Endodermal cell (in vitro differentiated cells): ENCODE data around the gene C1QTNF3. TPM values are rescaled to one million over a fixed set of nuclear protein-coding genes. Genes with fewer than 3 reads are reported as not detected.

ENCODE experiments used
- DNase-seq: peaks from one replicate; pipeline ENCODE4 v3.0.0-alpha.2; 2017
- H3K27ac ChIP-seq: 2 replicates; pipeline ENCODE4 v1.5.1; 2013; ENCODE audit warnings: mild to moderate bottlenecking, low read depth, low read length, moderate library complexity
- H3K27me3 ChIP-seq: 2 replicates; pipeline ENCODE4 v1.6.1; 2013; ENCODE audit warnings: mild to moderate bottlenecking, low read length, moderate library complexity; ENCODE audit not compliant: insufficient read depth, control insufficient read depth, poor library complexity, severe bottlenecking
- H3K36me3 ChIP-seq: 2 replicates; pipeline ENCODE4 v1.7.0; 2013; ENCODE audit warnings: mild to moderate bottlenecking, low read length, moderate library complexity; ENCODE audit not compliant: control insufficient read depth, insufficient read depth
- H3K4me1 ChIP-seq: one replicate; pipeline ENCODE4 v1.7.0; 2013; ENCODE audit warnings: low read length; ENCODE audit not compliant: control insufficient read depth, insufficient read depth
- H3K4me3 ChIP-seq: 2 replicates; pipeline ENCODE4 v1.5.1; 2013; ENCODE audit warnings: mild to moderate bottlenecking, low read length, moderate library complexity
- H3K9ac ChIP-seq: 2 replicates; pipeline ENCODE4 v1.6.1; 2013; ENCODE audit warnings: mild to moderate bottlenecking, low read length, moderate library complexity; ENCODE audit not compliant: poor library complexity, severe bottlenecking; ENCODE audit errors: extremely low read depth
- H3K9me3 ChIP-seq: 2 replicates; pipeline ENCODE4 v1.6.1; 2013; ENCODE audit warnings: mild to moderate bottlenecking, low read length, moderate library complexity; ENCODE audit not compliant: control insufficient read depth
- H3K27ac Mint-ChIP-seq: 2 replicates; pipeline ENCODE4 v1.8.0; 2020; ENCODE audit warnings: mixed read lengths
- H3K27me3 Mint-ChIP-seq: 2 replicates; pipeline ENCODE4 v1.8.0; 2021; ENCODE audit warnings: mild to moderate bottlenecking, mixed read lengths; ENCODE audit not compliant: insufficient read depth
- H3K36me3 Mint-ChIP-seq: 2 replicates; pipeline ENCODE4 v1.8.0; 2020; ENCODE audit warnings: low read depth, mixed read lengths
- H3K4me1 Mint-ChIP-seq: 2 replicates; pipeline ENCODE4 v1.8.0; 2020; ENCODE audit warnings: mixed read lengths
- H3K4me3 Mint-ChIP-seq: 2 replicates; pipeline ENCODE4 v1.8.0; 2020; ENCODE audit warnings: mild to moderate bottlenecking, moderate library complexity, mixed read lengths
- H3K9me3 Mint-ChIP-seq: 2 replicates; pipeline ENCODE4 v1.8.0; 2020; ENCODE audit warnings: mild to moderate bottlenecking, mixed read lengths
- CTCF ChIP-seq: fragments of 200-600 bp; sonication (generic); conservative IDR thresholded peaks from 2 replicates; pipeline ENCODE4 v1.5.0; 2021; ENCODE audit warnings: antibody characterized with exemption, mild to moderate bottlenecking
- WGBS, 2 experiments: methylation state at CpG; one replicate each; pipeline versions ENCODE4 v1.1.5 to v1.1.7; 2013; ENCODE audit warnings: missing lambda C conversion rate in 2 of 2, mixed read lengths in 1 of 2; ENCODE audit not compliant: insufficient coverage in 1 of 2, insufficient read length in 1 of 2; 5-methylcytosine and 5-hydroxymethylcytosine counted together
- total RNA-seq, 2 donors: library from RNA; stranded (reverse); fragmentation: NEBNext Ultra II Directional in 1 of 2; extraction: Animal tissue kit (Norgen Biotek cat#: 25700) in 1 of 2; gene quantifications; 2 replicates in 1 of 2; 3 replicates in 1 of 2; pipeline ENCODE4 v1.2.1, GENCODE V29; 2021

The C1QTNF3 gene
- total RNA-seq, 2 donors from 2014 or later: 5.0 to 7.2 TPM

GRCh38 chr5:34064656-34065055, 21.6 kb upstream of the C1QTNF3 start:
- no peak overlapping the region for H3K4me3 ChIP-seq
- DNase-seq: no peak
- no peak overlapping the region for H3K27ac ChIP-seq
- Mint-ChIP-seq H3K27me3 (no peaks in the 10 kb centered on the region), H3K36me3 (peaks cover 60% of the 10 kb centered on the region), H3K27ac (no peak overlapping the region), H3K4me3 (no peak overlapping the region), H3K9me3 (peaks cover 40% of the 10 kb centered on the region), H3K4me1 (no peaks in the 10 kb centered on the region)
- 91 to 95% methylated on average over 5 to 6 of the region's 6 CpGs for WGBS, 2 experiments
- H3K9ac ChIP-seq: no peak overlapping the region
- H3K4me1 ChIP-seq: no peaks in the 10 kb centered on the region
- no peak for TF ChIP-seq CTCF
- H3K36me3 ChIP-seq: peaks cover 5% of the 10 kb centered on the region
- peaks cover 19% of the 10 kb centered on the region for H3K9me3 ChIP-seq
- no peaks in the 10 kb centered on the region for H3K27me3 ChIP-seq

GRCh38 chr5:34062419-34062818, 19.4 kb upstream of the C1QTNF3 start:
- WGBS, 2 experiments: 85% methylated on average over 3 of the region's 3 CpGs; no CpG with 5 or more reads in 1 of the 2 experiments

GRCh38 chr5:34061993-34062392, 19.0 kb upstream of the C1QTNF3 start:
- peaks cover 74% of the 10 kb centered on the region for H3K36me3 Mint-ChIP-seq
- H3K27ac Mint-ChIP-seq: no peak overlapping the region
- Histone ChIP-seq H3K4me3 (no peak overlapping the region), H3K4me1 (no peaks in the 10 kb centered on the region), H3K9ac (no peak overlapping the region), H3K27me3 (no peaks in the 10 kb centered on the region), H3K27ac (no peak overlapping the region), H3K9me3 (peaks cover 19% of the 10 kb centered on the region), H3K36me3 (peaks cover 5% of the 10 kb centered on the region)
- no peak for DNase-seq
- TF ChIP-seq CTCF: no peak
- no peaks in the 10 kb centered on the region for H3K27me3 Mint-ChIP-seq
- H3K9me3 Mint-ChIP-seq: peaks cover 40% of the 10 kb centered on the region
- H3K4me3 Mint-ChIP-seq: no peak overlapping the region
- H3K4me1 Mint-ChIP-seq: no peaks in the 10 kb centered on the region

More at GRCh38 chr5:34062419-34062818, 19.4 kb upstream of the C1QTNF3 start:
- Histone ChIP-seq H3K27me3 (no peaks in the 10 kb centered on the region), H3K9ac (no peak overlapping the region), H3K4me3 (no peak overlapping the region), H3K36me3 (peaks cover 5% of the 10 kb centered on the region), H3K27ac (no peak overlapping the region), H3K9me3 (peaks cover 19% of the 10 kb centered on the region), H3K4me1 (no peaks in the 10 kb centered on the region)
- Mint-ChIP-seq H3K9me3 (peaks cover 40% of the 10 kb centered on the region), H3K27ac (no peak overlapping the region), H3K4me1 (no peaks in the 10 kb centered on the region), H3K4me3 (no peak overlapping the region), H3K27me3 (no peaks in the 10 kb centered on the region), H3K36me3 (peaks cover 70% of the 10 kb centered on the region)
- TF ChIP-seq CTCF: no peak
- DNase-seq: no peak
